ENCODE results near the gene HP.

- TF ChIP-seq CTCF (IDR thresholded peaks at IDR 0.05) (no peak), POLR2A (IDR thresholded peaks at IDR 0.05) (no peak)
Observed at GRCh38 chr16:72015124-72015523, 39.2 kb upstream of the HP start.

All from body of pancreas (tissue), 4 donors.